HFF-Myc (cell line): ENCODE measurements around the gene WASF3.

ENCODE experiments used
- DNase-seq: peaks from one replicate; pipeline ENCODE4 v3.0.0-alpha.2; 2011; ENCODE audit warnings: low read depth; ENCODE audit errors: extremely low read depth
- H3K4me3 ChIP-seq: replicated peaks from 2 replicates; pipeline ENCODE4 v1.5.1; 2011; ENCODE audit warnings: low read depth, mild to moderate bottlenecking, control low read depth, low read length
- TF ChIP-seq, protein P1 (sequence below): IDR thresholded peaks from 2 replicates; pipeline ENCODE4 v1.5.1; 2012; ENCODE audit warnings: mild to moderate bottlenecking, low read depth, low read length, control low read depth; ENCODE audit errors: missing control alignments

Gene WASF3

DNA sequence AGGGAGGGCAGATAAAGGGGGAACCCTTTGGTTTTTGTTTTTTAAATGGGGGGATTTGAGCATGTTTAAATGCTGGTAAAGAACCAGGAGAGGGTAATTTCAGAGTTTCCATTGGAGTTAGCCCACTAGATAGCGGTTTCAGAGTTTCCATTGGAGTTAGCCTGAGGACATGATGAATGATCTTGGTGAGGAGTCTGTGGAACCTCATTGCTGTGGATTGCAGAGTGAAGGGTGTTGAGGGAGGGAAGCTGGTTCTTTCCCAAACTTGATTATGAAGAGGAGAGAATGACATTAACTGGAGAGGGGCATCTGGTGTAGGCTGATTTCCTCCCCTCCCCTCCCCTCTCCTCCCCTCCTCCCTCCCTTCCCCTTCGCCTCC is 5.0 kb downstream of the WASF3 start:
- H3K4me3 ChIP-seq: no peak overlapping the region
- DNase-seq: no peak
- TF ChIP-seq, protein P1, sequence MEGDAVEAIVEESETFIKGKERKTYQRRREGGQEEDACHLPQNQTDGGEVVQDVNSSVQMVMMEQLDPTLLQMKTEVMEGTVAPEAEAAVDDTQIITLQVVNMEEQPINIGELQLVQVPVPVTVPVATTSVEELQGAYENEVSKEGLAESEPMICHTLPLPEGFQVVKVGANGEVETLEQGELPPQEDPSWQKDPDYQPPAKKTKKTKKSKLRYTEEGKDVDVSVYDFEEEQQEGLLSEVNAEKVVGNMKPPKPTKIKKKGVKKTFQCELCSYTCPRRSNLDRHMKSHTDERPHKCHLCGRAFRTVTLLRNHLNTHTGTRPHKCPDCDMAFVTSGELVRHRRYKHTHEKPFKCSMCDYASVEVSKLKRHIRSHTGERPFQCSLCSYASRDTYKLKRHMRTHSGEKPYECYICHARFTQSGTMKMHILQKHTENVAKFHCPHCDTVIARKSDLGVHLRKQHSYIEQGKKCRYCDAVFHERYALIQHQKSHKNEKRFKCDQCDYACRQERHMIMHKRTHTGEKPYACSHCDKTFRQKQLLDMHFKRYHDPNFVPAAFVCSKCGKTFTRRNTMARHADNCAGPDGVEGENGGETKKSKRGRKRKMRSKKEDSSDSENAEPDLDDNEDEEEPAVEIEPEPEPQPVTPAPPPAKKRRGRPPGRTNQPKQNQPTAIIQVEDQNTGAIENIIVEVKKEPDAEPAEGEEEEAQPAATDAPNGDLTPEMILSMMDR: no peak

DNA sequence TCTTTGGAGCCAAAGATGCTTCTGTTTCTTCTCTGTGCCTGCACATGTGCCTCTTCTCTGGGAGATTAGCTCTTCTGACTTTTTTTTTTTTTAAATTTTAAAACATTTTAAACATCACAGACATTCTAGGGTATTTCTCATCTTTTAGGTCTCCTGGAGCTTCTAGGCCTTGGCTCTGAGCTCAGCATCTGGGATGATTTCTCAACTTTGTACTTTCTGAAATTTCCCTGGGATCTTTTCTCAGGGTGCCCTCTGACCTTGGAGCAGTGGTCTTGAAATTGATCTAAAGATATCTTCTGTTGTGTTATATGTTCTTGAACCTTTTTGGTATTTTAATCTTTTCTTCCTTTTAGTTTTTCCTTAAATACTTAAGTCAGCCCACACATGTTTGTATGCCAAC is 6.2 kb downstream of the WASF3 start:
- TF ChIP-seq, protein P1: no peak
- H3K4me3 ChIP-seq: no peak overlapping the region
- no peak for DNase-seq

DNA sequence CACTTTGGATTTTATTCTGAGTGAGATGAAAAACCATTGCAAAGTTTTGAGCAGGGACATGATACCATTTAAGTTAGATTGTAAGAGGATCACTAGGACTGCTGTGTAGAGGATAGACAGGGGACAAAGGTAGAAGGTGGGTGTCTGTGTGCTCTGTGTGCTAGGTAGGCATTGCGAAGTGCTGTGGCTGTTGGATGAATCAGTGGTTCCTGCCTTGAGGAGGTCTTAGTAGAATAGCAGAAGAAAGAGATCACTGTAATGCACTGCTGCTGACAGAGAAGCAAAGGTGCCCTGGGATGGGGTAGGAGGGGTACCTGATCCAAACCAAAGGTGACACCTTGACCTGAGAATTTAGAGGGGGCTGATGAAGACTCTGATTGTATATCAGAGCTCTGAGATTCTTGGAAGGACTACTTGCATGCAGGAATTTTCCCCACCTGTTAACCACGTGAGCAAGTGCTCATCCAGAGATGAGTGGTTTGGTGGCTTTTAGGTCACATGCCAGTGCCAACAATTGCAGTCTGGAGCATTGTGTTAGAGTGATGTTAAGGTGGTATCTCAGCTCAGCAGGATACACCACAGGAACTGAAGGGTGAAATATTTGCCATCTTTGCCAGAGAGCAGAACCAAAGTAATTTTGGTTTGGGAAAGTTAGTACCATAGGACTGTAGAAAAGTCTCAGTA is 10.8 kb downstream of the WASF3 start:
- no peak for DNase-seq
- no peak overlapping the region for H3K4me3 ChIP-seq
- TF ChIP-seq, protein P1: no peak

DNA sequence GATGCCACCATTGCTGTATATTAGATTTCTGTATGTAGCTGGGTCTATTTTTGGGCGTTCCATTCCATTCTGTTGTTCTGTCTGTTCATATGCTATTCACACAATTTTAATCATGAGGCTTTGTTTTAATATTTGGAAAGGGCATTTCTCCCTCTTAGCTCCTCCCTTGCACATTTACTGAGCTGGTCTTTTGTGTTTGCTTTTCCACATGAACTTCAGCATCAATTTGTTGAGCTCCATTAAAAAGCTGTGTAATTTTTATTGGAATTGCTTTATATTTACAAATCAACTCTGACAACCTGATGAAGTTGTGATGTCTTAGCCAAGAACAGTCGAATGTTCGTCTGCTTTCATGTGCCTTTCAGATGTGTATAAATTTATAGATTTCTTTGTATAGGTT is 14.0 kb downstream of the WASF3 start:
- TF ChIP-seq, protein P1: no peak
- H3K4me3 ChIP-seq: no peak overlapping the region

DNA sequence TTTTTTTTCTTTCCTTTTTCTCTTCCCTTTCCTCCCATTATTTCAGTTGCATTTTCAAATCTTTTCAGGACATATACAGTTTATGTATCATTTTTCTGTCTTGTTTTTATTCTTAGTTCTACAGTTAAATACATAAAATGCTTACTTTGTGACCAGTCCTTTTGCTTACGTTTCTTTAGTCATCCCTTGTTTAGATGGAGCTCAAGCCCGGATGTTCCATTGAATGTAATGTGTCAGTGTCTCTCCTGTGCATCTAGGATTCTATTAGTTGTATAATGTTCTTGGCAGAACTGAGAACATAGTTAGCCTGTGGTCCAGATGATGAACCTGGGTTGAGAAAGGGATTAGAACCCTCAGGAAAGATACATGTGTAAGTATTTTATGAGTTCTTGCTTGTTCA is 17.8 kb downstream of the WASF3 start:
- no peak overlapping the region for H3K4me3 ChIP-seq
- DNase-seq: no peak
- TF ChIP-seq, protein P1: no peak

More for the DNA sequence above, 14.0 kb downstream of the WASF3 start:
- DNase-seq: no peak

DNA sequence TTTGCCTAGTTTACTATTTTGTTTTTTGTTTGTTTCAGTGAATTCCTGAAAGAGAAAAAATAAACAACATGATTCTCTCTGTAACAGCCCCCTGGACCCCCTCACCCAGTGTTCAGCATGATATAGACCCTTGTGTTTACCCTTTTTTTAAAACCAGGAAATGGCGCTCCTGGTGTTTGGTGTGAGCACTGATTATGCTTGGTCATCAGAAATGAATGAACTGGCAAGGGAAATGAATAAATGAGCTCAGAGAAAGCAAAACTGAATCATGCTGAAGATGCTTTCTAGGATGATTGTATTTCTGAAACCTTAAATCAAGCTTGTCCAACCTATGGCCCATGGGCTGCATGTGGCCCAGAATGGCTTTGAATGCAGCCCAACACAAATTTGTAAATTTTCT is 22.1 kb downstream of the WASF3 start:
- DNase-seq: no peak
- H3K4me3 ChIP-seq: no peak overlapping the region
- TF ChIP-seq, protein P1: no peak

DNA sequence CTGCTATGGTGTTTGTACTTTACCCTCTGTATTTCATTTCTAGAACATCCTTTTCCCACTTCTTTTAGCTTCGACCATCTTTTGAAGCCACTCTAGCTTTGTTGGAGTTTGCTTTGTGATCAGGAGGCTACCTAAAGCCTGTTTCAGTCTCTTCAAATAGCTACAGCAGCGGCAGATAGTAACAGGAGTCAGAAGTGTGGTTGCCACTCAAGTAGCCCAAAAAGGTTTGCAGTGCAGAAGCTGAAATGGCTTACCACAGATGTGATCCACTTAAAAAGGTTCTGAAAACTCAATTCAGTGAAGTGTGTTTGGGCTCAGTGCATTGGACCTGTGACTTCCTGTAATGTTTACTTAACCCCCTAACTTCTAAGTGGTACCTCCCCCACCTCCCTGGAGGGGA is 26.2 kb downstream of the WASF3 start:
- no peak for DNase-seq
- H3K4me3 ChIP-seq: no peak overlapping the region

More for the DNA sequence above, 26.2 kb downstream of the WASF3 start:
- TF ChIP-seq, protein P1: no peak
